GM12874 (cell line): ENCODE data around the gene CTSL.

ENCODE experiments used
- TF ChIP-seq, protein P1 (sequence below): IDR thresholded peaks from 2 replicates; pipeline ENCODE4 v1.5.1; 2011; ENCODE audit warnings: low read depth, mild to moderate bottlenecking, control low read depth, low read length, moderate library complexity; ENCODE audit not compliant: insufficient read depth

The CTSL gene

DNA sequence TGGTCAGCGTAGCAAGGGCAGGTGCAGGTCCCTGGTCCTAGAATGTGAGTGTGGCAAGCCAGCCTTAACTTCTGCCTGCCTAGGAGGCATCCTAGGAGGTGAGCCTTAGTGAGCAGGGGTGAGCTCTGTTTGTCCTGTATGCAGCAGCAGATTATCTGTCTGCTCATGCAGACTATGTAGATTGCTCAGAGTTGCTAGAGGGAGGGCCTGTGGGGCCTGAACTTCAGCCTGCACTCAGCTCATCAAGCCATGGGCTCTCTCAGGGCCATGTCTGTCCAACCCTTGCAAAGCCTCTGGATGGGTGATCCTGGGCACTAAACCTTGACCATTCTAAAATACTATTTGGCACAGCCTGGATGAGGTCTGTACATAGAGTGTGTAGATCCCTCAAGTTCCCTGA, 8.5 kb upstream of the CTSL start:
- TF ChIP-seq, protein P1, sequence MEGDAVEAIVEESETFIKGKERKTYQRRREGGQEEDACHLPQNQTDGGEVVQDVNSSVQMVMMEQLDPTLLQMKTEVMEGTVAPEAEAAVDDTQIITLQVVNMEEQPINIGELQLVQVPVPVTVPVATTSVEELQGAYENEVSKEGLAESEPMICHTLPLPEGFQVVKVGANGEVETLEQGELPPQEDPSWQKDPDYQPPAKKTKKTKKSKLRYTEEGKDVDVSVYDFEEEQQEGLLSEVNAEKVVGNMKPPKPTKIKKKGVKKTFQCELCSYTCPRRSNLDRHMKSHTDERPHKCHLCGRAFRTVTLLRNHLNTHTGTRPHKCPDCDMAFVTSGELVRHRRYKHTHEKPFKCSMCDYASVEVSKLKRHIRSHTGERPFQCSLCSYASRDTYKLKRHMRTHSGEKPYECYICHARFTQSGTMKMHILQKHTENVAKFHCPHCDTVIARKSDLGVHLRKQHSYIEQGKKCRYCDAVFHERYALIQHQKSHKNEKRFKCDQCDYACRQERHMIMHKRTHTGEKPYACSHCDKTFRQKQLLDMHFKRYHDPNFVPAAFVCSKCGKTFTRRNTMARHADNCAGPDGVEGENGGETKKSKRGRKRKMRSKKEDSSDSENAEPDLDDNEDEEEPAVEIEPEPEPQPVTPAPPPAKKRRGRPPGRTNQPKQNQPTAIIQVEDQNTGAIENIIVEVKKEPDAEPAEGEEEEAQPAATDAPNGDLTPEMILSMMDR = no peak

- TF ChIP-seq, protein P1 = no peak
Measured at GRCh38 chr9:87718231-87718630, 7.7 kb upstream of the CTSL start.

- TF ChIP-seq, protein P1 = no peak
Measured at GRCh38 chr9:87718852-87719612, 6.9 kb upstream of the CTSL start.

DNA sequence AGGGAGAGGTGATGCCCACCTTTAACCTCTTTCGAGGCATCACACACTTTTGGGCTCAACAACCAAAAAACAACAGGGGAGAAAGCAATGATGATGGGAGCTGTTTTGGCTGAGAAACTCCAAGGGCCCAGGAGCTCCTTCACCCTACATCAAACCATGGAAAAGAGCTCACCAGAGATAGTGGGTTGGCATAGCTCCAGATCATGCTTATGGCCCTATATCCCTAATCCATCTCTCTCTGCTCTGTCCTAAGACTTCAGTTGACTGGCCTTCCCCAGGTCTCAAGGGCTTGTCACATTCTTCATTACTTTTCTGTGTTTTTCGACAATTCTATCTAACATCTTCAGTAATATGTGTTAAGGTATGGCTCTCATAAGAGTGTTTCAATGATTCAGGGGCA, 5.7 kb upstream of the CTSL start:
- TF ChIP-seq, protein P1 = no peak

- TF ChIP-seq, protein P1 = no peak
Measured at GRCh38 chr9:87722393-87723088, 3.4 kb upstream of the CTSL start.

DNA sequence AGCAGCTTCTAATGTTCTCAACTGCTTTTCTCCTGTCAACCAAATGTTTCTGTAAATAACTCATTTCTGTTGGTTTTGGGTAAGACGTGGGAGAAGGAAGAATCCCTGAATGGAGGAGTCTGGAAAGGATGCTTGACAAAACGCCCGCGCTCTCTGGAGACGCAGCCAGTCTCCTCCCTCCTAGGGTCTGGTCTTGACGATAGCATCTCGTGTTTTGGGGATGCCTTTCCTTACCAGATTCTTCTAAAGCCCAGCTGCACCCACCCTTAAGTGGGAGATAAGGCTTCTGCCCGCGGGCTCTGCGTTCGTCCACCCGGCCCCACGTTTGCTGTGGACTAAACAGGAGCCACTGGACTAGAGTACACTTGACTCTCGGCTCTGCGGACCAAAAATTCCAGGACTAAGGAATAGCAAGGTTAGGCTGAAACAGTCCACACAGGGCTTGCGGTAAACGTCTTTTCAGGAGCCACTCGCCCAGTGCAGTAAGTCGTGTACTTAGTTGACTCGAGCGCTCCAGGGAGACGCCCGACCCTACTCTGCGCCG, 491 bp upstream of the CTSL start:
- TF ChIP-seq, protein P1 = no peak

GRCh38 chr9:87729246-87729645, 3.3 kb downstream of the CTSL start:
- TF ChIP-seq, protein P1 = no peak
